Neuronal stem cell (in vitro differentiated cells): ENCODE measurements around the gene CAPN8. TPM values are rescaled to one million over a fixed set of nuclear protein-coding genes. Genes with fewer than 3 reads are reported as not detected.

ENCODE experiments used
- DNase-seq: peaks from one replicate; pipeline ENCODE4 v3.0.0-alpha.2; 2013; ENCODE audit warnings: low spot score
- H2AFZ ChIP-seq: one replicate; pipeline ENCODE4 v1.6.1; 2013; ENCODE audit warnings: mild to moderate bottlenecking, low read length, inconsistent platforms
- H2AK5ac ChIP-seq: 2 replicates; pipeline ENCODE4 v1.6.1; 2013; ENCODE audit warnings: low read depth, mild to moderate bottlenecking, inconsistent platforms, low read length, moderate library complexity, mixed read lengths
- H2BK120ac ChIP-seq: 2 replicates; pipeline ENCODE4 v1.6.1; 2013; ENCODE audit warnings: low read depth, mild to moderate bottlenecking, inconsistent platforms, low read length, moderate library complexity, mixed read lengths
- H2BK12ac ChIP-seq: one replicate; pipeline ENCODE4 v1.6.1; 2013; ENCODE audit warnings: low read length, inconsistent platforms
- H2BK15ac ChIP-seq: 2 replicates; pipeline ENCODE4 v1.6.1; 2013; ENCODE audit warnings: mild to moderate bottlenecking, low read length, inconsistent platforms, mixed read lengths
- H2BK5ac ChIP-seq: one replicate; pipeline ENCODE4 v1.6.1; 2013; ENCODE audit warnings: inconsistent platforms, mild to moderate bottlenecking, low read length, moderate library complexity
- H3K14ac ChIP-seq: one replicate; pipeline ENCODE4 v1.6.1; 2013; ENCODE audit warnings: low read length, inconsistent platforms
- H3K18ac ChIP-seq: 2 replicates; pipeline ENCODE4 v1.6.1; 2013; ENCODE audit warnings: low read length, inconsistent platforms
- H3K23ac ChIP-seq: 2 replicates; pipeline ENCODE4 v1.6.1; 2013; ENCODE audit warnings: low read depth, mild to moderate bottlenecking, mixed read lengths, low read length, inconsistent platforms; ENCODE audit not compliant: poor library complexity
- H3K27ac ChIP-seq: replicated peaks from 3 replicates; pipeline ENCODE4 v1.5.1; 2013; ENCODE audit warnings: low read length, inconsistent platforms
- H3K27me3 ChIP-seq, 3 experiments: 2 replicates each; pipeline ENCODE4 v1.6.1; 2013; ENCODE audit warnings: low read length in 3 of 3, mild to moderate bottlenecking in 2 of 3, inconsistent platforms in 1 of 3, low read depth in 1 of 3, mixed read lengths in 1 of 3, moderate library complexity in 1 of 3; ENCODE audit not compliant: control insufficient read depth in 3 of 3, insufficient read depth in 3 of 3
- H3K36me3 ChIP-seq, 2 donors: replicated peaks in 1 of 2; 2 replicates each; pipeline ENCODE4 v1.6.1; 2013; ENCODE audit warnings: low read length in 2 of 2; ENCODE audit not compliant: control insufficient read depth in 2 of 2, insufficient read depth in 2 of 2
- H3K4ac ChIP-seq: 2 replicates; pipeline ENCODE4 v1.6.1; 2013; ENCODE audit warnings: inconsistent platforms, mild to moderate bottlenecking, low read length, moderate library complexity
- H3K4me1 ChIP-seq, 2 donors: 1 replicate in 1 of 2; 2 replicates in 1 of 2; pipeline ENCODE4 v1.6.1; 2013; ENCODE audit warnings: low read length in 2 of 2, low read depth in 1 of 2; ENCODE audit not compliant: control insufficient read depth in 2 of 2, insufficient read depth in 1 of 2
- H3K4me2 ChIP-seq: one replicate; pipeline ENCODE4 v1.6.1; 2013; ENCODE audit warnings: mild to moderate bottlenecking, low read length, inconsistent platforms; ENCODE audit not compliant: insufficient read depth, poor library complexity, severe bottlenecking
- H3K4me3 ChIP-seq, 2 donors: 2 replicates each; pipeline ENCODE4 v1.5.1; 2013; ENCODE audit warnings: low read length in 2 of 2, mild to moderate bottlenecking in 2 of 2, inconsistent platforms in 1 of 2, moderate library complexity in 1 of 2
- H3K79me1 ChIP-seq: one replicate; pipeline ENCODE4 v1.6.1; 2013; ENCODE audit warnings: low read depth, mild to moderate bottlenecking, inconsistent platforms, low read length, moderate library complexity
- H3K9ac ChIP-seq: one replicate; pipeline ENCODE4 v1.6.1; 2013; ENCODE audit warnings: mild to moderate bottlenecking, low read depth, low read length, inconsistent platforms; ENCODE audit not compliant: poor library complexity
- H3K9me3 ChIP-seq, 2 donors: replicated peaks in 1 of 2; 2 replicates each; pipeline versions ENCODE3 to v1.6.1; 2013; ENCODE audit warnings: low read length in 2 of 2, mild to moderate bottlenecking in 2 of 2, inconsistent platforms in 1 of 2, low read depth in 1 of 2, mixed read lengths in 1 of 2, moderate library complexity in 1 of 2; ENCODE audit not compliant: control insufficient read depth in 2 of 2, insufficient read depth in 1 of 2
- H4K8ac ChIP-seq: one replicate; pipeline ENCODE4 v1.6.1; 2013; ENCODE audit warnings: low read depth, mild to moderate bottlenecking, inconsistent platforms, low read length, moderate library complexity
- H4K91ac ChIP-seq: one replicate; pipeline ENCODE4 v1.6.1; 2013; ENCODE audit warnings: low read length, low read depth, mild to moderate bottlenecking, inconsistent platforms; ENCODE audit not compliant: poor library complexity
- WGBS, 2 donors: extraction: QIAGEN DNeasy Blood & Tissue Kit; methylation state at CpG; one replicate each; pipeline ENCODE4 v1.1.7; 2013; ENCODE audit warnings: missing lambda C conversion rate in 2 of 2, mixed read lengths in 1 of 2; ENCODE audit not compliant: insufficient read length in 2 of 2, insufficient replicate concordance in 1 of 2; ENCODE audit errors: extremely low coverage in 2 of 2; 5-methylcytosine and 5-hydroxymethylcytosine counted together
- polyA plus RNA-seq, 2 experiments: library from polyadenylated mRNA; stranded (reverse); fragments of 200-250 nt; gene quantifications; one replicate each; pipeline ENCODE4 v1.2.3, GENCODE V29; 2013

CAPN8 gene
- polyA plus RNA-seq (2013, experiment 1 of 2): 0.21 TPM
- polyA plus RNA-seq (2013, experiment 2 of 2): 0.10 TPM

GRCh38 chr1:223665592-223666312 is at the start of gene CAPN8:
Gene CAPN8, minus strand, starts transcription at chr1:223665701. Its CDS starts 55 bp downstream, at chr1:223665646.
- H3K4ac ChIP-seq: no peak within 1 kb of the TSS
- no peak within 1 kb of the TSS for H2BK120ac ChIP-seq
- H4K91ac ChIP-seq: no peak within 1 kb of the TSS
- no peak within 1 kb of the TSS for H4K8ac ChIP-seq
- no peak within 1 kb of the TSS for H3K14ac ChIP-seq
- peak within 1 kb of the TSS; percentile 7 for H3K18ac ChIP-seq
- no peaks in the 10 kb centered on the region for H3K4me1 ChIP-seq
- no peak within 1 kb of the TSS for H2BK12ac ChIP-seq
- no peak within 1 kb of the TSS for H2BK15ac ChIP-seq
- H3K23ac ChIP-seq: no peak within 1 kb of the TSS
- no peak within 1 kb of the TSS for H2AK5ac ChIP-seq
- no peaks in the 10 kb centered on the region for H3K9me3 ChIP-seq
- H2AFZ ChIP-seq: no peak within 1 kb of the TSS
- WGBS, 2 donors: no CpG with 5 or more reads among the region's 6 CpGs
- no peak within 1 kb of the TSS for H3K4me2 ChIP-seq
- no peak within 1 kb of the TSS for H3K9ac ChIP-seq
- DNase-seq: no peak
- H3K27me3 ChIP-seq: no peaks in the 10 kb centered on the region
- no peak within 1 kb of the TSS for H3K27ac ChIP-seq
- H3K36me3 ChIP-seq: no peaks in the 10 kb centered on the region
- no peaks in the 10 kb centered on the region for H3K79me1 ChIP-seq
- peak within 1 kb of the TSS in 1 of 2 donors; percentile 39 for H3K4me3 ChIP-seq
- H2BK5ac ChIP-seq: no peak within 1 kb of the TSS

- H3K27me3 ChIP-seq: no peaks in the 10 kb centered on the region
- H2AFZ ChIP-seq: no peak overlapping the region
- no peak overlapping the region for H4K8ac ChIP-seq
- H2BK5ac ChIP-seq: no peak overlapping the region
- no peak overlapping the region for H3K4me3 ChIP-seq
- H2AK5ac ChIP-seq: no peak overlapping the region
- H2BK120ac ChIP-seq: no peak overlapping the region
- H3K18ac ChIP-seq: peak overlapping the region; percentile 11
- no peak for DNase-seq
- H2BK15ac ChIP-seq: no peak overlapping the region
- peak overlapping the region; percentile 16 for H3K27ac ChIP-seq
- no peak overlapping the region for H3K14ac ChIP-seq
- no peak overlapping the region for H3K23ac ChIP-seq
- no peaks in the 10 kb centered on the region for H3K79me1 ChIP-seq
- H3K9ac ChIP-seq: no peak overlapping the region
- H2BK12ac ChIP-seq: no peak overlapping the region
- no CpG with 5 or more reads among the region's 9 CpGs for WGBS, 2 donors
- peaks cover 5 to 54% of the 10 kb centered on the region in 2 donors for H3K36me3 ChIP-seq
- no peak overlapping the region for H3K4ac ChIP-seq
- H3K9me3 ChIP-seq: no peaks in the 10 kb centered on the region
- H3K4me2 ChIP-seq: no peak overlapping the region
- peaks cover 6 to 25% of the 10 kb centered on the region in 2 donors for H3K4me1 ChIP-seq
- H4K91ac ChIP-seq: no peak overlapping the region
Measured at GRCh38 chr1:223714849-223715603, 49.5 kb upstream of the CAPN8 start.

GRCh38 chr1:223714421-223714724 is 48.9 kb upstream of the CAPN8 start:
- H2AFZ ChIP-seq: no peak overlapping the region
- no CpG with 5 or more reads among the region's 2 CpGs for WGBS, 2 donors
- no peak overlapping the region for H3K18ac ChIP-seq
- H2BK12ac ChIP-seq: no peak overlapping the region
- H2BK120ac ChIP-seq: no peak overlapping the region
- H3K27ac ChIP-seq: no peak overlapping the region
- H4K8ac ChIP-seq: no peak overlapping the region
- no peak overlapping the region for H3K14ac ChIP-seq
- H3K4me2 ChIP-seq: no peak overlapping the region
- peaks cover 6 to 23% of the 10 kb centered on the region in 2 donors for H3K4me1 ChIP-seq
- H2BK15ac ChIP-seq: no peak overlapping the region
- H3K27me3 ChIP-seq: no peaks in the 10 kb centered on the region
- H3K79me1 ChIP-seq: no peaks in the 10 kb centered on the region
- peaks cover 2 to 47% of the 10 kb centered on the region in 2 donors for H3K36me3 ChIP-seq
- no peak overlapping the region for H2AK5ac ChIP-seq
- no peak for DNase-seq
- no peaks in the 10 kb centered on the region for H3K9me3 ChIP-seq
- H3K4ac ChIP-seq: no peak overlapping the region
- H2BK5ac ChIP-seq: no peak overlapping the region
- H4K91ac ChIP-seq: no peak overlapping the region
- H3K4me3 ChIP-seq: no peak overlapping the region
- H3K23ac ChIP-seq: no peak overlapping the region
- no peak overlapping the region for H3K9ac ChIP-seq
